ENCODE data around the gene ZNF646. TPM values are rescaled to one million over a fixed set of nuclear protein-coding genes. Genes with fewer than 3 reads are reported as not detected.

ZNF646 gene
- total and polyA plus RNA-seq, 2 donors (not counting 3 experiments of a cell fraction or from before 2014, with no cell fraction given): 4.1 to 15.9 TPM

DNA sequence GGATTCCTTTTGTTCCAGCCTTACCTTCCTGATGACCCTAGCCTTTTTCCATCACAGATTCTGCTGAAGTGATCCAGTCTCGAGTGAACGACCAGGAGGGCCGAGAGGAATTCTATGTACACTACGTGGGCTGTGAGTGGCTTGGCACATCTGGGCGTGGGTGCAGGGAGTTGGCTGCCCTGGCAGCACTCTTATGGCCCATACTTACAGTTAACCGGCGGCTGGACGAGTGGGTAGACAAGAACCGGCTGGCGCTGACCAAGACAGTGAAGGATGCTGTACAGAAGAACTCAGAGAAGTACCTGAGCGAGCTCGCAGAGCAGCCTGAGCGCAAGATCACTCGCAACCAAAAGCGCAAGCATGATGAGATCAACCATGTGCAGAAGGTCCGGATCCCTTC is 45.9 kb downstream of the ZNF646 start:
- Histone ChIP-seq H3K79me2 (ENCODE audit: control insufficient read depth, insufficient read depth, low read length) (peaks cover 14% of the 10 kb centered on the region), H2AFZ (ENCODE audit: low read depth, low read length) (no peak overlapping the region), H4K20me1 (replicated peaks; ENCODE audit: control insufficient read depth, extremely low read depth, insufficient read depth, low read length) (no peaks in the 10 kb centered on the region), H3K27ac (ENCODE audit: insufficient read depth, low read depth, low read length) (no peak overlapping the region), H3K4me3 (replicated peaks in 1 of 3; ENCODE audit: insufficient read depth in 1 of 3, low read depth in 1 of 3, low read length in 3 of 3) (no peak overlapping the region), H3K9me3 (replicated peaks; ENCODE audit: control insufficient read depth, insufficient read depth, low read length) (no peaks in the 10 kb centered on the region), H3K9ac (replicated peaks; ENCODE audit: extremely low read depth, insufficient read depth, low read length) (no peak overlapping the region), H3K9me1 (replicated peaks; ENCODE audit: control insufficient read depth, extremely low read depth, insufficient read depth, low read length) (no peaks in the 10 kb centered on the region), H3K4me1 (ENCODE audit: control insufficient read depth, extremely low read depth, insufficient read depth, low read length) (peaks cover 7% of the 10 kb centered on the region), H3K27me3 (ENCODE audit: control insufficient read depth in 2 of 2, insufficient read depth in 2 of 2, low read length in 2 of 2) (no peaks in the 10 kb centered on the region), H3K4me2 (ENCODE audit: insufficient read depth, low read length) (no peak overlapping the region), H3K36me3 (ENCODE audit: control insufficient read depth in 2 of 2, extremely low read depth in 1 of 2, insufficient read depth in 2 of 2, low read length in 2 of 2) (peaks cover 3 to 13% of the 10 kb centered on the region in 2 experiments)
- intact Hi-C loops (cut with micrococcal nuclease): no loop called here
- ChIA-PET CTCF (no interaction called here), POLR2A (no interaction called here)
- no peak for DNase-seq (ENCODE audit: low read depth, low spot score)
- dilution Hi-C loops (cut with MboI; ENCODE audit: extremely low pct_ligation_motif_present, low sequenced_read_pairs): no loop called here
- no peak for FAIRE-seq
- no TSS peak for BruUV-seq (replicated peaks)
- TF ChIP-seq MYC (IDR thresholded peaks at IDR 0.05; ENCODE audit: low read depth, low read length) (no peak), GATA2 (IDR thresholded peaks at IDR 0.05; ENCODE audit: insufficient read depth, insufficient read length, low read depth, low read length) (no peak), POLR2A (IDR thresholded peaks at IDR 0.05; ENCODE audit: low read depth, low read length) (no peak), POLR2AphosphoS5 (IDR thresholded peaks at IDR 0.05; ENCODE audit: insufficient read depth, low read depth, low read length) (no peak), JUN (IDR thresholded peaks at IDR 0.05; ENCODE audit: borderline replicate concordance, insufficient read depth, insufficient read length, low read depth) (no peak), EZH2 (IDR thresholded peaks at IDR 0.05; ENCODE audit: borderline replicate concordance, low read depth, low read length, severe bottlenecking) (no peak), FOS (IDR thresholded peaks at IDR 0.05; ENCODE audit: borderline replicate concordance, insufficient read depth, low read length) (no peak)
- TF ChIP-seq, protein P1, sequence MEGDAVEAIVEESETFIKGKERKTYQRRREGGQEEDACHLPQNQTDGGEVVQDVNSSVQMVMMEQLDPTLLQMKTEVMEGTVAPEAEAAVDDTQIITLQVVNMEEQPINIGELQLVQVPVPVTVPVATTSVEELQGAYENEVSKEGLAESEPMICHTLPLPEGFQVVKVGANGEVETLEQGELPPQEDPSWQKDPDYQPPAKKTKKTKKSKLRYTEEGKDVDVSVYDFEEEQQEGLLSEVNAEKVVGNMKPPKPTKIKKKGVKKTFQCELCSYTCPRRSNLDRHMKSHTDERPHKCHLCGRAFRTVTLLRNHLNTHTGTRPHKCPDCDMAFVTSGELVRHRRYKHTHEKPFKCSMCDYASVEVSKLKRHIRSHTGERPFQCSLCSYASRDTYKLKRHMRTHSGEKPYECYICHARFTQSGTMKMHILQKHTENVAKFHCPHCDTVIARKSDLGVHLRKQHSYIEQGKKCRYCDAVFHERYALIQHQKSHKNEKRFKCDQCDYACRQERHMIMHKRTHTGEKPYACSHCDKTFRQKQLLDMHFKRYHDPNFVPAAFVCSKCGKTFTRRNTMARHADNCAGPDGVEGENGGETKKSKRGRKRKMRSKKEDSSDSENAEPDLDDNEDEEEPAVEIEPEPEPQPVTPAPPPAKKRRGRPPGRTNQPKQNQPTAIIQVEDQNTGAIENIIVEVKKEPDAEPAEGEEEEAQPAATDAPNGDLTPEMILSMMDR (IDR thresholded peaks at IDR 0.05; ENCODE audit: extremely low read depth in 1 of 2, insufficient read depth in 1 of 2, low read depth in 1 of 2, low read length in 2 of 2): no peak
- TF ChIP-seq, protein P2, sequence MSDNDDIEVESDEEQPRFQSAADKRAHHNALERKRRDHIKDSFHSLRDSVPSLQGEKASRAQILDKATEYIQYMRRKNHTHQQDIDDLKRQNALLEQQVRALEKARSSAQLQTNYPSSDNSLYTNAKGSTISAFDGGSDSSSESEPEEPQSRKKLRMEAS (IDR thresholded peaks at IDR 0.05; ENCODE audit: insufficient read depth, insufficient read length): no peak

Data from endothelial cell of umbilical vein (primary cell).